AG04449 (cell line): ENCODE results near the gene PPP2R2B.

Experiments used
- CTCF ChIA-PET: fragments of 350-600 bp; formaldehyde crosslinking; extraction: SDS; loops from one replicate; lab custom pipeline; 2021; ENCODE audit warnings: antibody characterized with exemption; lab: Yijun Ruan, JAX
- POLR2A ChIA-PET: fragments of 400-600, 350-600 bp; formaldehyde crosslinking; extraction: SDS; loops from one replicate; lab custom pipeline; 2020; ENCODE audit warnings: antibody characterized with exemption, inconsistent platforms; lab: Yijun Ruan, JAX
- DNase-seq: peaks from one replicate; pipeline ENCODE4 v3.0.0-alpha.2; 2010; ENCODE audit warnings: low read depth, low spot score
- H3K4me3 ChIP-seq: 2 replicates; pipeline ENCODE4 v1.5.1; 2011; ENCODE audit warnings: low read depth, mild to moderate bottlenecking, control low read depth, low read length
- CTCF ChIP-seq: IDR thresholded peaks from one replicate; pipeline ENCODE4 v1.5.1; 2011; ENCODE audit warnings: mild to moderate bottlenecking, moderate library complexity, low read length, control low read depth, inconsistent platforms; ENCODE audit not compliant: insufficient read depth; ENCODE audit errors: missing control alignments

PPP2R2B gene

GRCh38 chr5:146778261-146778660, 100.3 kb downstream of the PPP2R2B start:
- H3K4me3 ChIP-seq = no peak overlapping the region
- DNase-seq = no peak
- ChIA-PET POLR2A (no interaction called here), CTCF (no interaction called here)
- no peak for TF ChIP-seq CTCF

- DNase-seq = no peak
- H3K4me3 ChIP-seq = no peak overlapping the region
- ChIA-PET POLR2A (no interaction called here), CTCF (no interaction called here)
- TF ChIP-seq CTCF = no peak
These were observed 105.6 kb downstream of the PPP2R2B start for GRCh38 chr5:146772881-146773466.

GRCh38 chr5:146770980-146771379, 107.6 kb downstream of the PPP2R2B start:
- CTCF ChIA-PET = interaction anchor here (0.9 kb wide), 1 partner anchor 237 kb away, joined by 4 read pairs; no protein-coding TSS in a partner anchor
- TF ChIP-seq CTCF = no peak
- POLR2A ChIA-PET = no interaction called here

GRCh38 chr5:146770546-146770945, 108.0 kb downstream of the PPP2R2B start:
- H3K4me3 ChIP-seq = no peak overlapping the region
- TF ChIP-seq CTCF = no peak
- ChIA-PET POLR2A (no interaction called here), CTCF (interaction anchor here (0.9 kb wide), 1 partner anchor 237 kb away, joined by 4 read pairs; no protein-coding TSS in a partner anchor)
- DNase-seq = no peak

More at GRCh38 chr5:146770980-146771379, 107.6 kb downstream of the PPP2R2B start:
- no peak overlapping the region for H3K4me3 ChIP-seq
- DNase-seq = no peak

GRCh38 chr5:146767534-146767933, 111.0 kb downstream of the PPP2R2B start:
- no peak for DNase-seq
- POLR2A ChIA-PET = no interaction called here
- H3K4me3 ChIP-seq = no peak overlapping the region
- TF ChIP-seq CTCF = no peak
- CTCF ChIA-PET = no interaction called here

- CTCF ChIA-PET = no interaction called here
These were observed 112.5 kb downstream of the PPP2R2B start for GRCh38 chr5:146766013-146766412.

More at GRCh38 chr5:146766013-146766412, 112.5 kb downstream of the PPP2R2B start:
- TF ChIP-seq CTCF = no peak
- DNase-seq = no peak
- no peak overlapping the region for H3K4me3 ChIP-seq
- POLR2A ChIA-PET = no interaction called here
